HG03342 (cell line): Measurements from ENCODE around the gene ERLEC1.
"Not testable (repeated sequence)": the region's sequence is repeated elsewhere in the genome, so short reads cannot be mapped to it uniquely, and the experiment has no call there.

Experiments
- ATAC-seq: cut with Tn5 transposase; IDR thresholded peaks from one replicate; pipeline ENCODE4 v1.9.1; 2021; ENCODE audit warnings: mild to moderate bottlenecking, moderate library complexity; ENCODE audit not compliant: unreplicated experiment

Gene ERLEC1

GRCh38 chr2:53786705-53787613 lies at the start of gene ERLEC1, which contains the start of gene ASB3:
Gene ERLEC1 (plus strand): TSS chr2:53787044. CDS start chr2:53787211, 167 bp downstream.
Gene ASB3 (minus strand): TSS chr2:53786953. CDS start chr2:53765572, 21,381 bp downstream.
- ATAC-seq = peak; percentile 95

GRCh38 chr2:53737091-53737490 lies 49.8 kb upstream of the ERLEC1 start:
- no peak for ATAC-seq

- no peak for ATAC-seq
Observed at GRCh38 chr2:53739032-53739431, 47.8 kb upstream of the ERLEC1 start.

GRCh38 chr2:53740170-53740569 lies 46.7 kb upstream of the ERLEC1 start:
- ATAC-seq = no peak

- ATAC-seq = no peak
Observed at GRCh38 chr2:53744395-53745065, 42.3 kb upstream of the ERLEC1 start.

- ATAC-seq = no peak
Observed at GRCh38 chr2:53750041-53750768, 36.6 kb upstream of the ERLEC1 start.

GRCh38 chr2:53751728-53752127 lies 35.1 kb upstream of the ERLEC1 start:
- peak; percentile 96 for ATAC-seq

GRCh38 chr2:53752385-53752784 lies 34.5 kb upstream of the ERLEC1 start:
- ATAC-seq = no peak

- ATAC-seq = no peak
Observed at GRCh38 chr2:53753041-53753440, 33.8 kb upstream of the ERLEC1 start.

GRCh38 chr2:53755121-53755520 lies 31.7 kb upstream of the ERLEC1 start:
- ATAC-seq = no peak

- no peak for ATAC-seq
Observed at GRCh38 chr2:53756644-53757043, 30.2 kb upstream of the ERLEC1 start.

GRCh38 chr2:53757206-53757605 lies 29.6 kb upstream of the ERLEC1 start:
- ATAC-seq = not testable (repeated sequence)

- no peak for ATAC-seq
Observed at GRCh38 chr2:53765767-53766166, 21.1 kb upstream of the ERLEC1 start.

- ATAC-seq = peak; percentile 95
Observed at GRCh38 chr2:53767405-53768241, 19.2 kb upstream of the ERLEC1 start, which contains the start of gene CHAC2. Gene CHAC2 (plus strand): TSS chr2:53767804. CDS start chr2:53767887, 83 bp downstream.

GRCh38 chr2:53768242-53768542 lies 18.7 kb upstream of the ERLEC1 start:
- ATAC-seq = peak; percentile 33

- no peak for ATAC-seq
Observed at GRCh38 chr2:53769318-53769945, 17.4 kb upstream of the ERLEC1 start.

- ATAC-seq = no peak
Observed at GRCh38 chr2:53770264-53770663, 16.6 kb upstream of the ERLEC1 start.

GRCh38 chr2:53777134-53777533 lies 9.7 kb upstream of the ERLEC1 start:
- ATAC-seq = no peak

GRCh38 chr2:53778536-53779162 lies 8.2 kb upstream of the ERLEC1 start:
- no peak for ATAC-seq

- no peak for ATAC-seq
Observed at GRCh38 chr2:53780056-53780455, 6.8 kb upstream of the ERLEC1 start.
